Hepatic stellate cell (primary cell): ENCODE measurements around the gene PHF14.
A peak's percentile ranks its signal among the peaks of the same experiment; 100 is the strongest.
"Not testable (repeated sequence)": the region's sequence is repeated elsewhere in the genome, so short reads cannot be mapped to it uniquely, and the experiment has no call there.

Experiments
- DNase-seq: peaks from one replicate; pipeline ENCODE4 v3.0.0; 2011; ENCODE audit warnings: low spot score

The PHF14 gene

GRCh38 chr7:10990748-10991147, 17.1 kb downstream of the PHF14 start:
- not testable (repeated sequence) for DNase-seq

GRCh38 chr7:10995482-10996166, 22.0 kb downstream of the PHF14 start:
- DNase-seq, result not testable (repeated sequence)

GRCh38 chr7:10998996-10999757, 25.5 kb downstream of the PHF14 start:
- no peak for DNase-seq

DNA sequence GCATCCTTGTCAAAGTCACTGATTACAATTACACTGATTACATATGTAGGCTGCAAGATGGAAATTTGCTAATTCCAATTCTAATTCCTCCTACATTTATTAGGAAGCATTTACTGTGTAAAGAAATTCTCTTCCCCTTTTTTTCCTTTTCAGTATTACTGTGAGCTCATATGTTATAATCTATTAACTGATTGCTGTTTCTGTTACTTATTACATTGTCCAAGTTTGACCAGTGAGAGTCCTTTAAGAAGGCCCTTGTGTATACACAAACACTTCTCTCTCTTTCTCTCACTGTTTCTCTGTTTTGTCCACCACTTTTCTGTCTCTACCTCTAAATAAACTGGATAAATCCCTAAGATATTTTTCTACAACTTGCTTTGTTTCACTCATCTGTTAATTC, 31.5 kb downstream of the PHF14 start:
- no peak for DNase-seq

DNA sequence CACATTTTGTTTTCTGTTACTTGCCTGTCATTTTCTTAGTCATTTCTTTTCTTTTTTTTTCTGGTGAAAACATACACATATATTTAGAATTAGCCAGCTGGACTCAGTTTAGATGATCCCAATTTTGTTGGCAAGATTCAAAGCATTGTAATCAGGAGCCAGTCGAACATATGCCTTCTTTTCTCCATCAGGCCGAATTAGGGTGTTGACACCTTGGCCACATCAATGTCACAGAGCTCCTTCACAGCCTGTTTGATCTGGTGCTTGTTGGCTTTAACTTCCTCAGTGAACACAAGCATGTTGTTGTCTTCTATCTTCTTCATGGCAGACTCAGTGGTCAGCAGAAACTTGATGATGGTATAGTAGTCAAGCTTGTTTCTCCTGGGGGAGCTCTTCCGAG, 32.6 kb downstream of the PHF14 start:
- DNase-seq, result no peak

- DNase-seq, result no peak
Measured at GRCh38 chr7:11009631-11010030, 36.0 kb downstream of the PHF14 start.

DNA sequence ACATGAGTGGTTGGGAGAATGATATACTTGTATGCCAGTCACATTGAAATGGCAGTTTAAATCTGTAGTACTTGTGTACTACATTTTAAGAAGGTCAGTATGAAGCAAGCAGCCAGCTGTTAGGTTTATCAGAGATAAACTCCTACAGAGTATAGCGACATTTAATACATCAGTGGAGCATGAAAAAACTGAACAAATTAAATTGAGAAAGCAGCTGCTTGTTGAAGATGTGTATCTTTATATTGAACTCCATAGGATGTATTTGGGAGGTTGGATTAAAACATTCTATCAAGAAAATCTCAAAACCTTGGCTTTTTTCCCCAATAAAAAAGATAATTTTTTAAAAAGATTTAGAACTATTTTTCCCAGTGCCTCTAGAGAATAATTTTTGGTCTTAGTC, 47.8 kb downstream of the PHF14 start:
- no peak for DNase-seq

DNA sequence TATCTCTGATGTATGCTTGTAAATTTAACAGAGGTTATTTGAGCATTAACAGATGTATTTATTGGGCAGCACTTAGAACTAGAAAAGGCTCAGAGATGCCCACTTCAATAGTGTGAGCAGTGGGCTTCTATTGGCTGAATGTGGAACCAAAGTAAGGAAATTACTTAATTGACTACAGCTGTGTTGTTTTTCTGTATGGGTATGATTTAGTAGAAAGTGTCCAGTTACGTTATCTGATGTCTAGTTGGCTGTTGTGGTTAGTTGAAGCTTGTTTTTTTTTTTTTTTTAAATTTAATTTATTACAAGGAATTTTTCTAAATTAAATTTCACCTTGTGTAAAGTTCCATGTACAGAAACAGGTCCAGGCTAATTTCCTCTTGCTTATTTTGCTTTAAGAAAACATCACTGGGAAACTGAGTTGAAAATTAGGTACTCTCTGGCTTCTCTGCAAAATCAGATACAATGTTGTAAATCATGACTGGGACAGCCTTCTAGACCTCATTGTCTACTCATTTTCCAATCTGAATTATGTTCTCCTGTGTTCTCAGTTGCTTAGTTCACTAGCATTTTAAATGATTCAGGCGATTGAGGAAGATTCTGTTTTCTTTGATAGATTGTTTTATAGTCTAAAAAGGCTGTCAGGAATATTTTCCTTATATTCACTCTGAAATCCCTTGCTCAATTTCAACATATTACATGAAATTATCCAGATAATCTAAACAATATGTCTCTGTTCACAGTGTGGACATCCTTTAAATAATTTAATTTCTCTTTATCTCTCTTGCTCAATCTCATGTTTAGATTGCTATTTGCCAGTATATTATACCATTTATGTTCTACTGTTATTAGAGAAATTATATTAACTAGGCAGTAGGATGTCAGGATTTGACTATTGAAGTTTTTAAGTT, 53.0 kb downstream of the PHF14 start:
- DNase-seq, result no peak

DNA sequence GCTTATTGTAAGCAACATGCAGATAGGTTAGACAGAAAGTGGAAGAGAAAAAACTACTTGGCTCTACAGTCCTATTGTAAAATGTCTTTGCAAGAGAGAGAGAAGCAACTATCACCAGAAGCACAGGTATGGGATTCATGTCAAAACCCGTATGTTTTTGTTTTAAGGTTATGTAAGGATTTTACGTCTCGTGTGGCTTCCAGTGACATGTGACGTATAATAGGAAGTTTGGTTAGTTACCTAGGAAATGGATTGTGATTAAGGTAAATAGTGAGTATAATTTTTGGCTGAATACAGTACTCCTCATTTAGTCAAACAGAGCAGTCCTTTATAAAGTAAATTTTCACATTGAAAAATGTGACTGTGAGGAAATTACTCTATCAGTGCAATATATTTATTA, 62.0 kb downstream of the PHF14 start:
- DNase-seq, result no peak

DNA sequence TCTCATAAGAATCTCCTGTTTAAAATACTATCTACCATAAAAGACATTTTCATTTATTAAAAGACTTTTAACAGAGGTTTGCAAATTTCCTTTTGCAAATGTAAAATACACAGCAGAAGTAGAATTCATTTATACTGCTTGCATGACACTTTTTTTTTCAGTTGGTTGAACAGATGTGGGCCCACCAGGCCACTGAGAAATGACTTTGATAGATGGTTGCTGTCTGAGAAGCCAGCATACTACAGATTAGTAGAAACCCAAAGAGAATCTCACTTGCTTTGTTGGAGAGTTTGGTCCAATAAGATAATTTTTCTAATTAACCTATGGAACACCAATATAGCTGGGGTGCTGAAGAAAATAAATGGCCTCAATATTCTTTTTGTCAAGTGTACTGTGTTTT, 66.3 kb downstream of the PHF14 start:
- no peak for DNase-seq

- DNase-seq, result no peak
Measured at GRCh38 chr7:11054033-11054432, 80.4 kb downstream of the PHF14 start.

- DNase-seq, result peak; percentile 1
Measured at GRCh38 chr7:11060893-11061292, 87.2 kb downstream of the PHF14 start.

DNA sequence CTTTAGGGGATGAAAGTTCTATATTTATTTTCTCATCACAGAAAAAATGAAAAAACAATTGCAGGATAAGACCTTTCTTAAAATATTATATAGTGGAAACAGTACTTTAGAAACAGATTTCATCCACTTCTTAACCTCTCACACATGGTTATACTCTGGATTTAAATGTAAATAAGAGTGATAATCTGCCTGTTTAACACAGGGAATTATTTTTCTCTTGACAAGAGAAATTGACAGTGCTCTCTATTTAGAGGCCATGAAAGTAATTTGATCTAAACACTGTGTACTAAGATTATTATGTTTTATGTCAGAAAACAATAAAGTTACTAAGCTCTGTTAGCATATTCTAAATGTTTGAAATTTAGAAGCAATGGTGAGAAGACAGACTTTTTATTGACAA, 88.4 kb downstream of the PHF14 start:
- no peak for DNase-seq

GRCh38 chr7:11069591-11069990, 95.9 kb downstream of the PHF14 start:
- DNase-seq, result no peak

DNA sequence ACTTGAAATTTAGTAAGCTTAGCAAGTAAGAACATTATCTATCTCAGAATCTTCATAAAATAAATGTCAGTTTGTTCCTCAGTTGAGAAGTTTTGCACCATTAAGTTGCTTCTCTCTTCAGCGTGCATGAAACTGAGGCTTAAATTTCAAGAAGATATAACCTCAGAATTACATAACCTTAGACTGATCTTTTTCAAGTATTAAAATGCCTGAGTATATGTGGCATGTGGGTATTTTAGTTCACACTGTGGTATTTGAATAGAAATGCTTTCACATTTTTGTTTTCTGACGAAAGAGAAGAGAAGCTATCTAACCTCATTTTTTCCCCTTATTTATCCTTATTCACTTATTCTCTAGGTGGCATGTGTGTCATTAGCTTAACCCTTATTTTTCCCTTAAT, 104.1 kb downstream of the PHF14 start:
- DNase-seq, result no peak

GRCh38 chr7:11078247-11078834, 104.7 kb downstream of the PHF14 start:
- DNase-seq, result no peak

DNA sequence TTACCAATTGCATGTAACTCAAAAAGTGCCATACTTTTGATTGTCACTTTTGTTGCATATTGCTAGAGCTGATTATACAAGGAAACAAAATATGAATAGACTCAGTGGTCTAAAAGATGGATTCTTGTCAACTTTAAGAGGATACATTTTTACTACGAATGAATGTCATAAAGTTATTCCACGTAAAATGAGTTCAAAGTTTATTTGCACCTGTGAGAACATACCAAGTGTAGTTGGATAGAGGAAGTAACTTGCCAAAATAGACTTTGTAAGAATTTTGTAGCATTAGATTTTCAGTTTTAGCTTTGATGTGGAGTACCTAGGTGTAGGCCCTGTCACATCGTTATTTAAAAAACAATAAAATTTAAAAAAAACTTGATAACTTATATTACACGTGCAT, 106.2 kb downstream of the PHF14 start:
- DNase-seq, result no peak

DNA sequence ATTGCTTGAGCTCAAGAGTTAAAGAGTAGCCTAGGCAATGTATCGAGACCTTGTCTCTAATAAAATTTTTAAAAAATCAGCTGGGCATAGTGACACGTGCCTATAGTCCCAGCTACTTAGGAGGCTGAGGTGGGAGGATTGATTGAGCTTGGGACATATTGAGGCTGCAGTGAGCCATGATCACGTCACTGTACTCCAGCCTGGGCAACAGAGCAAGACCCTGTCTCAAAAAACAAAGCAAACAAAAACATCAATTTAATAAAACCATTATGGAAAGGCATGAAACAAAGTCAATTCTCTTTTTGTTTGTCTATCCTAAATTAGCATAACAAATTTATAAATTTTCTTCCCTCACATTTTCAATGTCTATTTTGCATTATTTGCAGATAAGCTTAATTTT, 108.4 kb downstream of the PHF14 start:
- no peak for DNase-seq

GRCh38 chr7:11082552-11083213, 109.0 kb downstream of the PHF14 start:
- no peak for DNase-seq

DNA sequence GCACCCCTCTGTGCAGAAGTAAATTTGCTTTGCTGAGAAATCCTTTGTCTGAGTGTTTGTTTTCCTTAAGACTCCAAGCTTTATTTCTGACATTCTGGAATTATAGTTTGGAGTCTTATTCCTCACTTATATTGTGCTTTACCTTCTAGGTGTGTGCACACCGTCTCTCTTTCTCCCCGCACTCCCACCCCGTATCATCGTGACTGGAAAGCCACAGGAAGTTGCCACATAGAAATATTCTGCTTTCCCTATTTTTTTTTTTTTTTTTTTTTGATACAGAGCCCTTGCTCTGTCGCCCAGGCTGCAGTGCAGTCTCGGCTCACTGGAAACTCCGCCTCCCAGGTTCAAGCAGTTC, 109.5 kb downstream of the PHF14 start:
- DNase-seq, result no peak

GRCh38 chr7:11104578-11104977, 130.9 kb downstream of the PHF14 start:
- DNase-seq, result no peak

DNA sequence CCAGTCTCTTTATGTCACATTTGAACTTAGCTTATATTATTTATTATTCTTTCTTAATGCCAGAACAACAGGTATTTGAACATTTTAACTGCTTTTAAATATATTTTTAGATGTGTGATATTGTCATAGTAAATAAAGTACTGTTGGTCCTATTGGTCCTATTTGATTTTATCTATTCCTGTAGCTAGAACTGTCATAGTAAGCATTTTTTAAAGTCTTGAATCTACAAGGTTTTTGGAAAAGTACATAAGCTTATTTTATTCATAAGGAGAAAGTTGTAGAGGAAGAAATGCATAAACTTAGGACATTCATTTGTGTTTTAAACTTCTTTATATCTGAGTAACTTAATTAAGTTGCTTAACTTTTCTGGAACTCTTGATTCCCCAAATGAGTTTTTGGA, 136.0 kb downstream of the PHF14 start:
- DNase-seq, result no peak
